LNCaP clone FGC (cell line): ENCODE data around the gene MEGF6.
A peak's percentile ranks its signal among the peaks of the same experiment; 100 is the strongest.

ENCODE experiments used
- DNase-seq: peaks from one replicate; pipeline ENCODE4 v3.0.0-alpha.2; 2011; ENCODE audit warnings: low read depth
- H3K4me3 ChIP-seq: 2 replicates; pipeline ENCODE4 v1.5.1; 2011; ENCODE audit warnings: mild to moderate bottlenecking, low read depth, low read length, control low read depth
- TF ChIP-seq, protein P1 (sequence below): IDR thresholded peaks from 2 replicates; pipeline ENCODE4 v1.5.1; 2012; ENCODE audit warnings: mild to moderate bottlenecking; ENCODE audit not compliant: control insufficient read depth, insufficient read depth; ENCODE audit errors: extremely low read depth

MEGF6 gene

DNA sequence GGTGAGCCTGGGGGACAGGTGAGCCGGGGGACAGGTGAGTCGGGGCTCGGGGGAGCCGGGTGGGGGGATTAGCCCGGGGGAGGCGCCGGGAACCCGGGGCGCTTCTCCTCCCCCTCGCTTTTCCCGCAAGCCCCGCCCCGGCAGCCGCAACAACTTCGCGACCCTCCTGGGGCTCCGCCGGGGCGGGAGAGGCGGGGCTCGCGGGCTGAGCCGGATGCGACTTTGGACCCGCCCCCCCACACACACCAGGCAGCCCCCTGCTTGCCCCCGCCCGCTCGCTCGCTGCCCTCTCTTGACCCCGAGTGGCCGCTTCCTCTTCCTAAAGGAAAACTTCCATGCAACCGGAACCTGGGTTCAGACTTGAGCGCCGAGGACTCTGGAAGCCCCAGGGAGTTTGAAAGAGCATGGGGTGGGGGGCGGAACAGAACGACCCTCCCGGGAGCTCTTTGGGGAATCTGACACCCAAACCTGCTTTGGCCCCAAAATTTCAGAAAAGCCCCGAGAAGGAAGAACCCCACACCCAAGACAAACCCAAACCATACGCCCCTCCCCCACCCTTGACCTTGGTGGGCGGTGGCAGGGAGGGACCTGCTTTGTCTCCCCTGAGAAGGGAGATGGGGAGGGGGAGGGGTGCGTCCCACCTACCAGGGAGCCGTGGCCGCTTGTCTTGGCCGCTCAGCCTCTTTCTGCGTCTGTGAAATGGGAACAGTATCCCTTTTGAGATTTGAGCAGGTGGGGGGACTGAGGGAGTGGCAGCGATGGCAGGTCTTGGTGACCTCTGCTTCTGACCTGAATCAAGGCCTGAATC, 156.3 kb downstream of the MEGF6 start:
- H3K4me3 ChIP-seq: peak overlapping the region; percentile 87
- DNase-seq: no peak
- TF ChIP-seq, protein P1, sequence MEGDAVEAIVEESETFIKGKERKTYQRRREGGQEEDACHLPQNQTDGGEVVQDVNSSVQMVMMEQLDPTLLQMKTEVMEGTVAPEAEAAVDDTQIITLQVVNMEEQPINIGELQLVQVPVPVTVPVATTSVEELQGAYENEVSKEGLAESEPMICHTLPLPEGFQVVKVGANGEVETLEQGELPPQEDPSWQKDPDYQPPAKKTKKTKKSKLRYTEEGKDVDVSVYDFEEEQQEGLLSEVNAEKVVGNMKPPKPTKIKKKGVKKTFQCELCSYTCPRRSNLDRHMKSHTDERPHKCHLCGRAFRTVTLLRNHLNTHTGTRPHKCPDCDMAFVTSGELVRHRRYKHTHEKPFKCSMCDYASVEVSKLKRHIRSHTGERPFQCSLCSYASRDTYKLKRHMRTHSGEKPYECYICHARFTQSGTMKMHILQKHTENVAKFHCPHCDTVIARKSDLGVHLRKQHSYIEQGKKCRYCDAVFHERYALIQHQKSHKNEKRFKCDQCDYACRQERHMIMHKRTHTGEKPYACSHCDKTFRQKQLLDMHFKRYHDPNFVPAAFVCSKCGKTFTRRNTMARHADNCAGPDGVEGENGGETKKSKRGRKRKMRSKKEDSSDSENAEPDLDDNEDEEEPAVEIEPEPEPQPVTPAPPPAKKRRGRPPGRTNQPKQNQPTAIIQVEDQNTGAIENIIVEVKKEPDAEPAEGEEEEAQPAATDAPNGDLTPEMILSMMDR: no peak

DNA sequence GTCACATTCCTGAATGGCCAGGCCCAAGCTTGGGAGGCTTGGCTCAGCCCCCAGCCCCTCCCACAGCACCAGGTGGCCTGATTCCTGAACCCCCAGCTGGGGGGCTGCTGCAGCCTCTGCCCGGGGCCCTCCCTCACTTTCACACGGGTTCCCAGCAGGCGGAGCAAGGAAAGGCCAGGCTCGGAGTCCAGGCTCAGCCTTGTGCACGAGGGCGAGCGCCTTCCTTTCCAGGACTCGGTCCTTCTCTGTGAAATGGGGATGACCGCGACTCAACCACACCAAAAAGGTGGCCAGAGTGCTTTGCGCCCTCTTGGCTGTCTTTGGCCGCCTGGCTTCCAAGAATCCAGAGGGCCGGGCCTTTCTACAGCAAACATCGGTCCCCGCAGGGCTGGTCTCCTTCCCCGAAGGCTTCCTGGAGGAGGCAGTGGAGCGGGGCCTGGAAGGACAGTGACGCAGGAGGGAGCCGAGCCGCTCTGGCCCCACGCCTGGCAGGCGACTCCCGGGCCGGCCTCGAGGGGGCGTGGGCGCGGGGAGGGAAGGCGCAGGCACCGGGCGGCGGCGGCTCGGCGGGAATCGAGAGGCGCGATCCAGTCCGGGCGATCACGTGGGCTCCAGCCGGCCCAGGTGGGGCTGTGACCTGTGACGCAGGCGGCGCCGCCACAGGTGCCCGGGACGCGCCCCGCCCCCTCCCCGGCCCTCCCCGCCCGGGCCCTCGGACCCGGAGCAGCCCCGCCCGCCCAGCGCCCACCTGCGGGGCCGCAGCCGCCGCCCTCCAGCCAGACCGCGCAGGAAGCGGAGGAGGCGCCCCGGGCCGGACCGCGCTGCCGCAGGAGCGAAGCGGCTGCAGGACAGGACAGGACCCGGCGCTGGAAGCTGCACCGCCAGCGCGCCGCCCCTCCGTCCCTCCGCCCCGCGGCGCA, 157.2 kb downstream of the MEGF6 start, which contains the start of gene ARHGEF16:
ARHGEF16 (plus strand) TSS at position 775 of the 920 bp plus-strand sequence. CDS start 8,420 bp downstream, outside the sequence.
- peak within 1 kb of the TSS; percentile 87 for H3K4me3 ChIP-seq
- TF ChIP-seq, protein P1: peak; percentile 71
- peak; percentile 53 for DNase-seq

DNA sequence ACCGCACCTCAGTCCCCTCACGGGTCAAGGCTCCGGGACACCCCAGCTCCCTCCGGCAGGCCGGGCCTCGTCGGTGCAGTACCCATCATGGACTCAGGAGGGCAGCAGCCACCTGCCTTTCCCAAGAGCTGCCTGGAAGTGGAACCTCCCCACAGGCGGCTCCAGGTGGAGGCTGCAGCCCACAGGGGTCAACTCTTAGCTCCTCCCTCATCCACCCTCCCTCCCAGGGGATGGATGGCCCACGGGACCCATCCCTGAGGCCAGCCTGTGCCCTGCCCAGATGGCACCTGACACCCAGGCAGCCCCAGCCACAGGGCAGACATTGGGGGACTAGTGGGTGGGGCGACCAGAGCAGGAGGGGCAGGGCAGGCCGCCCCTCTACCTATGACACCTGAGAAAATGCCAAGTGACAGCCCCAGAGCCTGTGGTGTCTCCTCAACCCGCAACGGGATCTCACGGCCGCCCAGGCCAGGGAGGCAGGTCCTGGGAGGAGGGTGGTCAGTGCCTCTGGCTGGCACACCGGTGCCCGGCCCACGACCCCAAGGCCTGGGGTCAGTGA, 158.0 kb downstream of the MEGF6 start:
- DNase-seq: no peak
- H3K4me3 ChIP-seq: peak overlapping the region; percentile 45
- TF ChIP-seq, protein P1: peak; percentile 98

DNA sequence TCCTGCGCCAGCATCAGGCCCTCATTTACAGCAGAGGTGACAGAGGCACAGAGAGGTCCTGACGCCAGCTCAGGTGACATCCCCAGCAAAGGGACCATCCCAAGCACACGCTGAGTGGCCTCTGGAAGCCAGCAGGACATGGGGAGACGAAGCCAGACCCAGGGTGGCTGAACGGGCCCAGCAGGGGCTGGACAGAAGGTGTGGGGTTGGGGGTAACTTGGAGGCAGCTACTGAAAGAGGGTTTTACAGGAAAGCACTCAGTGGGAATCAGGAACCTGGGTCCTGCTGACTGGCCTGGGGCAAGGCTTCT, 158.5 kb downstream of the MEGF6 start:
- TF ChIP-seq, protein P1: no peak
- DNase-seq: no peak

DNA sequence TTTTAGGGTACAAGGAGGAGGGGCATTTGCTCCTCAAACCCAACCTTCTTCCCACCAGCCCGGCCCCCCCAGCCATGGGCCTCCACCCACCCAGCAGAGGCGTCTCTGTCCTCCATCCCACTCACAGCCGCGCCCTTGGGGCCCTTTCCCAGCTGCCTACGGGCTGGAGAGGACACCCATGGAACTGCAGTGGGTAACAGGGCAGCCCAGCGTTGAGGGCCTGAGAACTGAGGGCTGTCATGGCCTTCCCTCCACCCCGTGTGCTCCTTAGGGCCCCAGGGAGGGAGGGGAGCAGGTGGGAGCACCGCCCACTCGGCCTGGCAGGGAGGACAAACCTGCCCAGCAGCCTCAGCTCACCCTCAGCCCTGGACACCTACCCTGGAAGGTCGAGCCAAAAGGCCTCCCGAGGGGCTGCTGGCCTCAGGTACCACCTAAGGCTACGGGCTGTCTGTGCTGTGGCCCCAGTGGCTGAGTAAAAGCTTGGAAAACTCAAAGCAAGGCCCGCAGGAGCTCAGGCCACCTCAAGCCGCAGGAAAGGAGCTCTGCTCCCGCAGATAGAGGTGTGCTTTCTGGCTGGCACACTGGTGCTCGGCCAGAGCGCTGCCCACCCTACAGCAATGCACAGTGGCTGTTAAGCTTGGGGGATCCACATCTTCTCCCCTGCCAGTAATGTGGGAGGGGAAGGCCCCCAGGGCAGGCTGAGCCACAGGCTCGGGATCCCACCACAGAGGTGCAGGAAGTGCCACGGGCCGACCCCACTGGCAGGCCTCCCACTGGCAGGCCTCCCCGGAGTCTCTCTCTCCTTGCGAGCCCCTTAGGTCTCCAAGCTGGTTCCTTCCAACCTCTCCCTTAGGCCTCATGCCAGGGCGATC, 159.1 kb downstream of the MEGF6 start:
- TF ChIP-seq, protein P1: no peak

More for the DNA sequence above, 158.5 kb downstream of the MEGF6 start:
- H3K4me3 ChIP-seq: no peak overlapping the region

DNA sequence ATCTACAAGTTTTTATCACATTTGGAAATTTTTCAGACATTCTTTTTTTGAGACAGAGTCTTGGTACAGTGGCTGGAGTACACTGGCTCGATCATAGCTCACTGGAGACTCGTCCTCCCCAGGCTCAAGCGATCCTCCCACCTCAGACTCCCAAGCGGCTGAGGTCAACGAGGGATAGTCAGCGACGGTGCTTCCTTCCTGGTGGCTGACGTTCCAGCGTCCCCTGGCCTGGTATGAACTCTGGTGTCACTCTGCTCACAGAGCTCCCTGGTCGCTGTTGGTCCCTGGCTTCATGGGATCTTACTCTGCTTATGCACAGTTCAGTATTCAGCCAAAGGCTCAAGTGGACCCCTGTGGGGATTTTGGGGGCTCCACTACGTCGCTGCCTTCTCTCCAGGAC, 160.3 kb downstream of the MEGF6 start:
- DNase-seq: no peak
- TF ChIP-seq, protein P1: no peak
- no peak overlapping the region for H3K4me3 ChIP-seq

More for the DNA sequence above, 159.1 kb downstream of the MEGF6 start:
- no peak for DNase-seq
- no peak overlapping the region for H3K4me3 ChIP-seq
